IPS DF 6.9 (cell line): Measurements from ENCODE around the gene IL12RB2.

Experiments used
- DNase-seq: peaks from one replicate; pipeline ENCODE4 v3.0.0-alpha.2; 2013; ENCODE audit warnings: low read depth, low spot score
- H3K27ac ChIP-seq: one replicate; pipeline ENCODE4 v1.5.1; 2013; ENCODE audit warnings: low read length, control low read depth
- H3K27me3 ChIP-seq: 2 replicates; pipeline ENCODE4 v1.6.1; 2013; ENCODE audit warnings: mild to moderate bottlenecking, low read length; ENCODE audit not compliant: control insufficient read depth, insufficient read depth
- H3K36me3 ChIP-seq: 2 replicates; pipeline ENCODE4 v1.6.1; 2013; ENCODE audit warnings: low read length; ENCODE audit not compliant: control insufficient read depth, insufficient read depth
- H3K4me1 ChIP-seq: 2 replicates; pipeline ENCODE4 v1.6.1; 2013; ENCODE audit warnings: low read length; ENCODE audit not compliant: control insufficient read depth, insufficient read depth
- H3K4me3 ChIP-seq: 2 replicates; pipeline ENCODE4 v1.5.1; 2013; ENCODE audit warnings: mild to moderate bottlenecking, low read length
- H3K9me3 ChIP-seq: 2 replicates; pipeline ENCODE4 v1.6.1; 2013; ENCODE audit warnings: low read length, inconsistent platforms; ENCODE audit not compliant: control insufficient read depth, insufficient read depth
- WGBS: extraction: QIAGEN DNeasy Blood & Tissue Kit; methylation state at CpG from one replicate; pipeline ENCODE4 v1.1.7; 2013; ENCODE audit warnings: mixed read lengths, missing lambda C conversion rate; ENCODE audit not compliant: insufficient read length, insufficient coverage; 5-methylcytosine and 5-hydroxymethylcytosine counted together

The IL12RB2 gene

DNA sequence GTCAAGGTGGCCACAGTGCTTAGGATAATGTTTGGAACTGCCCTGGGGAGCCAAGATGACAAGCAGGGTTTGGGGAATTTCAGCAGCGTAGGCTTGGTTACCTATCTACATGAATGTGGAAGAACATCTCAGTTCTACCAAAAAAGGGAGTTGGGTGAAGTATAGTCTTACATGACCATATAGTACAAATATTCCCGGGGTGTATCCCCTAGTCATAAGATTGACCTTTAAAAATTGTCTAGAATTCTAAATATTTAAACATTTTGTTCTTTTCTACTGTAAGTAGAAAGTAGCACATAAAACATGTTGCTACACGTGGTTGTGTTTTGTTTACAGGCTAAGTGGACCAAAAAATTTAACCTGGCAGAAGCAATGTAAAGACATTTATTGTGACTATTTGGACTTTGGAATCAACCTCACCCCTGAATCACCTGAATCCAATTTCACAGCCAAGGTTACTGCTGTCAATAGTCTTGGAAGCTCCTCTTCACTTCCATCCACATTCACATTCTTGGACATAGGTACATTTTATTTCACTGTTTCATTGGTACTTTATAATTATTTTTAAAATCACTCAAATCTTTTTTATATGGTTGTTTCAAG is 20.3 kb downstream of the IL12RB2 start:
- WGBS: no CpG with 5 or more reads among the region's 3 CpGs
- DNase-seq: no peak
- Histone ChIP-seq H3K27me3 (no peaks in the 10 kb centered on the region), H3K27ac (no peak overlapping the region), H3K9me3 (no peaks in the 10 kb centered on the region), H3K4me1 (no peaks in the 10 kb centered on the region), H3K4me3 (no peak overlapping the region), H3K36me3 (no peaks in the 10 kb centered on the region)

DNA sequence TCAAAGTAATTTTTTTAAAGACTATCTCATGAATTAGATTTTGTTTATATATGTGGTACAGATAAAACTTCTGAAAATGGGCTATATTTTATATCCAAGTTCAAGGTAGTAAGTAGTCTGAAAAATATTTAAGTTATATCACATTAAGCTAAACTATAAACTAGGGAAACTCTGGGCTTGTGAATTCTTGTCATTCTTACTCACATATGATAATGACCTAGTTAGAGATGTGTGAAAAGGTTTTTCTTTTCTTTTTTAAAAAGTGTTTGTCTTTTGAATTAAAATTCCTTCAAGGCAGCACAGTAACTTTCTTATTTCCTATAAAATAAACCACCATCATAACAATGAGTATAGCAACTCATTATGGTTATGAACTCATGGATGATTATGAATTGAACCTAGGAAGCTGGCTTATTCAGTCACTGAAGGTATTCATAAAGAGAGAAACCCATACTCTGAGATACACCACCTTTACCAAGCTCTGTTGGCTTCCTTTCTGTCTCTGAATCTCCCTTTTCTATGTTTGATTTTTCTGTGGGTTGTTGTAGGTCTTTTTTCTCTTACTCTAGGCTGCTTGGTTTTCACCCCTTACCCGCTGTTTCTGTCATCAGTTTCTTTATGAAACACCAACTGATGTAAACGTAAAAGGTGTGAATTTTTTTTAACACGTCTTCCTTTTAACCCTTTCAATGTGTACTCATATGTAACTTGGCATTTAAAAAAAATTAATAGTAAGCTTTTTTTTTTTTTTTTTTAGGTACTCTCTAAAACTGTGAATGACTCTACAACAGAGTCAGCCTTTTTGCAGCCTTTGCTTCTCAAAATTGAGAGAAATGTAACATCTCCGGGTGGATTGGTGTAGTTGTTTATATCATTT is 25.2 kb downstream of the IL12RB2 start:
- Histone ChIP-seq H3K27me3 (no peaks in the 10 kb centered on the region), H3K4me3 (no peak overlapping the region), H3K27ac (no peak overlapping the region), H3K9me3 (no peaks in the 10 kb centered on the region), H3K4me1 (no peaks in the 10 kb centered on the region), H3K36me3 (no peaks in the 10 kb centered on the region)
- no peak for DNase-seq
- no CpG with 5 or more reads among the region's 4 CpGs for WGBS

GRCh38 chr1:67333603-67334002 is 25.9 kb downstream of the IL12RB2 start:
- WGBS: no CpG with 5 or more reads among the region's 3 CpGs
- DNase-seq: no peak
- Histone ChIP-seq H3K36me3 (no peaks in the 10 kb centered on the region), H3K27me3 (no peaks in the 10 kb centered on the region), H3K4me1 (no peaks in the 10 kb centered on the region), H3K4me3 (no peak overlapping the region), H3K27ac (no peak overlapping the region), H3K9me3 (no peaks in the 10 kb centered on the region)

GRCh38 chr1:67335411-67335810 is 27.7 kb downstream of the IL12RB2 start:
- Histone ChIP-seq H3K27ac (no peak overlapping the region), H3K27me3 (no peaks in the 10 kb centered on the region), H3K36me3 (no peaks in the 10 kb centered on the region), H3K4me3 (no peak overlapping the region), H3K4me1 (no peaks in the 10 kb centered on the region), H3K9me3 (no peaks in the 10 kb centered on the region)
- no peak for DNase-seq
- no CpG with 5 or more reads among the region's 1 CpG for WGBS

DNA sequence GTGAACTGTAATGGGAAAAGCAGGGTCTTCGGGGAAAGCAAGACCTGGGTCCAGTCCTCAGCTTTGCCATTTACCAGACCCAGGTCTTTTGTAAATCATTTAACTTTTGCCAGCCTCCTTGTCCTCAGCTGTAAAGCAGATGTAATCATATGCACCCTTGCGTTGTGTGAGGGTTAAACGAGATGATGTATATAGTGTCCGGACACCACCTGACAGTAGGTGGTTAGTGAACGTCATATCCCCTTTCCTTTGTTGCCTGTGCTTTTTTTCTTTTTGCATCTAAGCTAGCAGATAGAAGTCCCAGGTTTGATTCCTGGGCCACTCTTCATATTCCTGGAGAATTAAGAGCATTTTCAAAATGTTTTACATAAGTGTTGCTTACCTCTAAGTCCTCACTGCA is 28.5 kb downstream of the IL12RB2 start:
- H3K4me1 ChIP-seq: no peaks in the 10 kb centered on the region
- DNase-seq: no peak
- no CpG with 5 or more reads among the region's 5 CpGs for WGBS
- H3K27me3 ChIP-seq: no peaks in the 10 kb centered on the region
- no peaks in the 10 kb centered on the region for H3K9me3 ChIP-seq
- no peaks in the 10 kb centered on the region for H3K36me3 ChIP-seq
- no peak overlapping the region for H3K27ac ChIP-seq
- no peak overlapping the region for H3K4me3 ChIP-seq

- Histone ChIP-seq H3K36me3 (no peaks in the 10 kb centered on the region), H3K4me1 (peaks cover 2% of the 10 kb centered on the region; the same call in 1 of the 2 replicates), H3K9me3 (no peaks in the 10 kb centered on the region), H3K4me3 (no peak overlapping the region), H3K27me3 (0 out of 2 replicates have a peak, but pooled peaks cover under 1% of the 10 kb centered on the region), H3K27ac (no peak overlapping the region)
- DNase-seq: no peak
- WGBS: no CpG with 5 or more reads among the region's 6 CpGs
Observed at GRCh38 chr1:67336783-67337182, 29.1 kb downstream of the IL12RB2 start.

DNA sequence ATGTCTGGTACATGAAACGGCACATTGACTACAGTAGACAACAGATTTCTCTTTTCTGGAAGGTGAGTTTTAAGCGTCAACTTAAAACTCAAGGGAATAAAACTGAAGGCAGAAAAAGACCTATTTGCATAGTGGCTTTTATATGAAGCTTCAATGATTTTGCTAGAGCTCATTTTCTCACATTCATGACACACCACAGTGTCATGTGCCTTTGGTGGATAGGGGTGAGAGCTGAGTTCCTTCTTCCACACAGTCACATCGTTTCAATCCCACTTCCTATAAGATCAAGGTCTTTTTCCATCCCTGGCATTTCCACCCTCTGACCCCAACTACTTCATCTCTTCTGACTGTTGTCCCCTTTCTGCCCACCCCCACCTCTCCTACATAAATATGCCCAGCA is 31.0 kb downstream of the IL12RB2 start:
- H3K36me3 ChIP-seq: no peaks in the 10 kb centered on the region
- H3K9me3 ChIP-seq: no peaks in the 10 kb centered on the region
- H3K27me3 ChIP-seq: 0 out of 2 replicates have a peak, but pooled peaks cover 2% of the 10 kb centered on the region
- no peak overlapping the region for H3K27ac ChIP-seq
- DNase-seq: no peak
- WGBS: no CpG with 5 or more reads among the region's 3 CpGs
- H3K4me3 ChIP-seq: no peak overlapping the region
- peaks cover 6% of the 10 kb centered on the region; the same call in 1 of the 2 replicates for H3K4me1 ChIP-seq

DNA sequence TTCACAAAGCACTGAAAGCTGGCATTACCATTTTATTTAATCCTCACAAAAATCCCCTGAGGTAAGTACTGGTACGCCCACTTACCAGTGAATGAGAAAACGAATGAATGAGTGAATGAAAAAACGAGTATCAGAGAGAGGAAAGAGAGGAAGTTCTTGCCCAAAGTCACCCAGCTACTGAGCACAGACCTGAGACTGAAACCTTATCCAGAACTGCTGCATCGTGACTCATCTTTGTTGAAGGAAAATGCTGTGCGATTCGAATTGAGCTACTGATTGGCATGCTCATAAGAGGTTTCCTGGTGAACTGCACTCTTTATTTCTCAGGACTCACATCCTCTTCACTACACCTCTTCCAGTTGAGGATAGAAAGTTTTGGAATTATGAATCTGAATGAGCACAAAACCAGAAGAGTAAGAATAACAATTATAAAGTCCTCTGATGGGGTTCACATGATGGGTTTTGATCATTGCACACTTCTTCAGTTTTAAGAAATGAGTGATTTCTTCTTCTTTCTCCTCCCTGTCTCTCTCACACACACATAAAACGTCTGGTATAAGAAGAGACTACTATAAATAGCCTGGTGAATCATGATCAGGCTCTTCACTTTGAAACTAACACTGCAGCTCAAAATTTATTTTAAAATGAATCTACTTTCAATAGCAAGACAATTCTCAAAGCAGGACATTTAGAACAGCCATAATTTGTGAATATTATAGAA is 32.1 kb downstream of the IL12RB2 start:
- Histone ChIP-seq H3K36me3 (no peaks in the 10 kb centered on the region), H3K4me3 (no peak overlapping the region), H3K9me3 (no peaks in the 10 kb centered on the region), H3K27me3 (0 out of 2 replicates have a peak, but pooled peaks cover 2% of the 10 kb centered on the region), H3K4me1 (peaks cover 6% of the 10 kb centered on the region; the same call in 1 of the 2 replicates), H3K27ac (no peak overlapping the region)
- no CpG with 5 or more reads among the region's 7 CpGs for WGBS
- no peak for DNase-seq

DNA sequence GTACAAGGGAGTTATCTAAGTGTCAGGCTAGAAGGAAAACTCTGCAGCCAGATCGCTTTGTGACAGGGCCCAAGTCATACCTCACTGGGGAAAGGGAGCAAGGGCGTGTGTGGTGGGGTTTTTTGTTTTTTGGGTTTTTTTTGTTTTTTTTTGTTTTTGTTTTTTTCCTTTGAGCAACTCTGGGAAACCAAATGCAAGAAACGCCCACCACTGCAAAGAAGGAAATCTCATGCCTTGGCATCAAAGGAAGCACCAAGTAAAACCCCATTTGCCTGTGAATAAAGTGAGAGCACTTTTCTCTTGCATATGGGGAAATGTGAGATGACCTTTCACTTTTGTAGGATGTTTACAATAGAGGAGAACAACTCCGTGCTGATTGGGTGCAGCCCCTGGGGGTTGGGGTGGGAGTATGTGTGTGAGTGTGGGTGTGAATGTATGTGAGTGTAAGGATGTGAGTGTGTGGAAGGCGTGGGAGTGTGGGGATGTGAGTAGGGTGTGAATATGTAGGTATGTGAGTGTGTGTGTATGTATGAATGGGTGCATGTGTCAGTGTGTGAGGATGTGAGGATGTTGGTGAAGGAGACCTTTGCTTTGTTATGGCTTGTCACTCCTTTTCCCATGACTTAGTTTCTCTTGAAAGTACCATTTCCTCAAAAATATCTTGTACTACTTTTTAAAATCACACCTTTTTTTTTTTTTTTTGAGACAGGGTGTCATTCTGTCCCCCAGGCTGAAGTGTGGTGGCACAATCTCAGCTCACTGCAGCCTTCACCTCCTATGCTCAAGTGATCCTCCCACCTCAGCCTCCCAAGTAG is 34.6 kb downstream of the IL12RB2 start:
- Histone ChIP-seq H3K36me3 (no peaks in the 10 kb centered on the region), H3K27me3 (0 out of 2 replicates have a peak, but pooled peaks cover 2% of the 10 kb centered on the region), H3K9me3 (no peaks in the 10 kb centered on the region), H3K4me1 (peaks cover 6% of the 10 kb centered on the region; the same call in 1 of the 2 replicates), H3K27ac (no peak overlapping the region), H3K4me3 (no peak overlapping the region)
- peak; percentile 41 for DNase-seq
- WGBS: 100% methylated on average over 1 of the region's 5 CpGs
